ENCODE results near the gene FGF2.
"Not testable (repeated sequence)": the region's sequence is repeated elsewhere in the genome, so short reads cannot be mapped to it uniquely, and the experiment has no call there.

The FGF2 gene

GRCh38 chr4:122814426-122814825 is 12.2 kb upstream of the FGF2 start:
- no peak for DNase-seq (ENCODE audit: low read depth)

GRCh38 chr4:122815248-122815647 is 11.4 kb upstream of the FGF2 start:
- DNase-seq (ENCODE audit: low read depth) = no peak

- DNase-seq (ENCODE audit: low read depth) = no peak
Measured at GRCh38 chr4:122816476-122816875, 10.2 kb upstream of the FGF2 start.

GRCh38 chr4:122819708-122820449 is 6.8 kb upstream of the FGF2 start:
- peak; percentile 70 for DNase-seq (ENCODE audit: low read depth)

- DNase-seq (ENCODE audit: low read depth) = no peak
Measured at GRCh38 chr4:122821092-122821491, 5.5 kb upstream of the FGF2 start.

- DNase-seq (ENCODE audit: low read depth) = no peak
Measured at GRCh38 chr4:122822466-122822865, 4.2 kb upstream of the FGF2 start.

GRCh38 chr4:122823476-122823875 is 3.2 kb upstream of the FGF2 start:
- no peak for DNase-seq (ENCODE audit: low read depth)

GRCh38 chr4:122824616-122825015 is 2.0 kb upstream of the FGF2 start:
- no peak for DNase-seq (ENCODE audit: low read depth)

GRCh38 chr4:122826079-122826527 is 528 bp upstream of the FGF2 start:
- peak; percentile 30 for DNase-seq (ENCODE audit: low read depth)

- peak; percentile 57 for DNase-seq (ENCODE audit: low read depth)
Measured at GRCh38 chr4:122827258-122827878, 737 bp downstream of the FGF2 start.

- DNase-seq (ENCODE audit: low read depth) = peak; percentile 77
Measured at GRCh38 chr4:122827879-122828601, 1.4 kb downstream of the FGF2 start.

GRCh38 chr4:122830426-122831095 is 3.9 kb downstream of the FGF2 start:
- no peak for DNase-seq (ENCODE audit: low read depth)

- DNase-seq (ENCODE audit: low read depth) = peak; percentile 81
Measured at GRCh38 chr4:122831515-122832196, 5.0 kb downstream of the FGF2 start.

- DNase-seq (ENCODE audit: low read depth) = no peak
Measured at GRCh38 chr4:122832732-122833131, 6.1 kb downstream of the FGF2 start.

GRCh38 chr4:122833999-122834398 is 7.4 kb downstream of the FGF2 start:
- no peak for DNase-seq (ENCODE audit: low read depth)

- peak; percentile 74 for DNase-seq (ENCODE audit: low read depth)
Measured at GRCh38 chr4:122836941-122837340, 10.3 kb downstream of the FGF2 start.

- no peak for DNase-seq (ENCODE audit: low read depth)
Measured at GRCh38 chr4:122838034-122838433, 11.4 kb downstream of the FGF2 start.

GRCh38 chr4:122842392-122842791 is 15.8 kb downstream of the FGF2 start:
- DNase-seq (ENCODE audit: low read depth) = no peak

- DNase-seq (ENCODE audit: low read depth) = no peak
Measured at GRCh38 chr4:122842984-122843531, 16.4 kb downstream of the FGF2 start.

GRCh38 chr4:122844391-122844790 is 17.8 kb downstream of the FGF2 start:
- DNase-seq (ENCODE audit: low read depth) = not testable (repeated sequence)

GRCh38 chr4:122845066-122845465 is 18.4 kb downstream of the FGF2 start:
- no peak for DNase-seq (ENCODE audit: low read depth)

- DNase-seq (ENCODE audit: low read depth) = no peak
Measured at GRCh38 chr4:122845760-122846159, 19.1 kb downstream of the FGF2 start.

All from ELR (cell line).